B cell (primary cell): ENCODE results near the gene FKBP14. TPM values are rescaled to one million over a fixed set of nuclear protein-coding genes. Genes with fewer than 3 reads are reported as not detected.

ENCODE experiments used
- ATAC-seq: fragments of 200-7000 bp; cut with Tn5 transposase; one replicate; pipeline ENCODE4 v1.10.0; 2021; ENCODE audit warnings: low read depth, mild to moderate bottlenecking, moderate number of reproducible peaks, moderate library complexity
- CTCF ChIA-PET: fragments of 350-600 bp; sonication (Branson Sonifier 250); formaldehyde crosslinking; loops from one replicate; lab custom pipeline; 2021; ENCODE audit warnings: antibody characterized with exemption, inconsistent platforms; lab: Charles Lee
- POLR2A ChIA-PET: fragments of 350-600 bp; sonication (Branson Sonifier 250); formaldehyde crosslinking; loops from one replicate; lab custom pipeline; 2021; ENCODE audit warnings: antibody characterized with exemption; lab: Charles Lee
- DNase-seq: peaks from one replicate; pipeline ENCODE4 v3.0.0; 2013
- H2AFZ ChIP-seq: 2 replicates; pipeline ENCODE4 v1.6.1; 2012; ENCODE audit warnings: mild to moderate bottlenecking, low read depth, low read length; ENCODE audit not compliant: insufficient read depth, poor library complexity, severe bottlenecking
- H3K27ac ChIP-seq, 2 donors: 1 replicate in 1 of 2; 2 replicates in 1 of 2; pipeline ENCODE4 v1.5.1; 2012 to 2013; ENCODE audit warnings: low read length in 2 of 2, mild to moderate bottlenecking in 2 of 2, moderate library complexity in 1 of 2
- H3K27me3 ChIP-seq, 4 experiments: fragments of 200-600 bp in 1 of 4; sonication (generic) in 1 of 4; replicated peaks in 1 of 4; 1 replicate in 2 of 4; 2 replicates in 2 of 4; pipeline versions ENCODE4 v1.6.1 to v1.7.0; 2013 to 2016; ENCODE audit warnings: low read length in 3 of 4, mild to moderate bottlenecking in 2 of 4, mixed read lengths in 1 of 4, moderate library complexity in 1 of 4; ENCODE audit not compliant: insufficient read depth in 4 of 4, control insufficient read depth in 3 of 4; ENCODE audit errors: control extremely low read depth in 1 of 4
- H3K36me3 ChIP-seq, 2 experiments: replicated peaks in 1 of 2; 1 replicate in 1 of 2; 2 replicates in 1 of 2; pipeline versions ENCODE4 v1.6.1 to v1.7.1; 2013; ENCODE audit warnings: low read length in 1 of 2; ENCODE audit not compliant: insufficient read depth in 2 of 2, control insufficient read depth in 1 of 2; ENCODE audit errors: control extremely low read depth in 1 of 2, extremely low read depth in 1 of 2
- H3K4me1 ChIP-seq, 2 donors: fragments of 200-600 bp in 1 of 2; sonication (generic) in 1 of 2; 1 replicate in 1 of 2; 2 replicates in 1 of 2; pipeline versions ENCODE4 v1.5.1 to v1.6.1; 2013 to 2017; ENCODE audit warnings: low read length in 2 of 2; ENCODE audit not compliant: control insufficient read depth in 2 of 2, insufficient read depth in 2 of 2
- H3K4me2 ChIP-seq: replicated peaks from 2 replicates; pipeline ENCODE3; 2012; ENCODE audit warnings: mild to moderate bottlenecking, low read depth, low read length; ENCODE audit not compliant: poor library complexity, severe bottlenecking
- H3K4me3 ChIP-seq, 5 experiments: fragments of 200-600 bp in 1 of 5; sonication (generic) in 1 of 5; 1 replicate in 3 of 5; 2 replicates in 2 of 5; pipeline versions ENCODE4 v1.5.1 to v1.7.0; 2011 to 2016; ENCODE audit warnings: low read length in 4 of 5, mild to moderate bottlenecking in 4 of 5, low read depth in 2 of 5, control low read depth in 1 of 5, moderate library complexity in 1 of 5; ENCODE audit not compliant: insufficient read depth in 1 of 5; ENCODE audit errors: control extremely low read depth in 1 of 5, extremely low read depth in 1 of 5
- H3K79me2 ChIP-seq: fragments of 200-600 bp; sonication (generic); one replicate; pipeline ENCODE4 v1.6.0; 2016; ENCODE audit warnings: low read length; ENCODE audit not compliant: control insufficient read depth, insufficient read depth
- H3K9ac ChIP-seq: fragments of 200-600 bp; sonication (generic); 2 replicates; pipeline ENCODE4 v1.6.1; 2017; ENCODE audit warnings: mild to moderate bottlenecking, low read length, moderate library complexity
- H3K9me3 ChIP-seq, 3 donors: one replicate each; pipeline versions ENCODE4 v1.6.1 to v1.7.1; 2013; ENCODE audit warnings: low read length in 2 of 3; ENCODE audit not compliant: control insufficient read depth in 2 of 3, insufficient read depth in 1 of 3; ENCODE audit errors: control extremely low read depth in 1 of 3
- H4K20me1 ChIP-seq: 2 replicates; pipeline ENCODE4 v1.6.0; 2012; ENCODE audit warnings: mild to moderate bottlenecking, low read length; ENCODE audit not compliant: insufficient read depth, control insufficient read depth, poor library complexity, severe bottlenecking
- H3K27ac Mint-ChIP-seq: one replicate; pipeline ENCODE4 v1.8.0; 2021; ENCODE audit warnings: mixed read lengths
- H3K27me3 Mint-ChIP-seq: one replicate; pipeline ENCODE4 v1.8.0; 2021; ENCODE audit warnings: mixed read lengths
- H3K4me1 Mint-ChIP-seq: one replicate; pipeline ENCODE4 v1.8.0; 2021; ENCODE audit warnings: mixed read lengths
- H3K4me3 Mint-ChIP-seq: one replicate; pipeline ENCODE4 v1.8.0; 2021; ENCODE audit warnings: mixed read lengths
- H3K9me3 Mint-ChIP-seq: one replicate; pipeline ENCODE4 v1.8.0; 2022; ENCODE audit warnings: mixed read lengths; ENCODE audit not compliant: insufficient read depth
- CTCF ChIP-seq: fragments of 200-600 bp; IDR thresholded peaks from one replicate; pipeline ENCODE4 v1.8.0; 2022; ENCODE audit warnings: antibody characterized with exemption, mild to moderate bottlenecking
- EZH2 ChIP-seq: IDR thresholded peaks from 2 replicates; pipeline ENCODE4 v1.6.1; 2012; ENCODE audit warnings: borderline replicate concordance, low read depth, mild to moderate bottlenecking, moderate library complexity, low read length; ENCODE audit not compliant: insufficient read depth, poor library complexity, severe bottlenecking
- WGBS: methylation state at CpG from one replicate; pipeline ENCODE4 v1.1.5; 2013; ENCODE audit warnings: missing lambda C conversion rate; ENCODE audit not compliant: insufficient coverage; 5-methylcytosine and 5-hydroxymethylcytosine counted together
- intact Hi-C: fragments of 100-400 bp; cut with micrococcal nuclease; formaldehyde crosslinking; loops from one replicate; pipeline ENCODE4 v1.10.0; 2022
- polyA plus RNA-seq: library from polyadenylated mRNA; depleted of rRNA; stranded (reverse); fragments of >200 nt; gene quantifications from 2 replicates; pipeline ENCODE4 v1.2.3, GENCODE V29; 2012
- total RNA-seq, 2 donors: library from RNA; stranded (reverse); fragments of 120-200 nt in 1 of 2; gene quantifications; 1 replicate in 1 of 2; 2 replicates in 1 of 2; pipeline versions ENCODE4 v1.2.3 to v1.2.4, GENCODE V29; 2013 to 2022

Gene FKBP14
- total and polyA plus RNA-seq, 2 donors (not counting 1 experiment from before 2014, with no cell fraction given), result 2.8 to 4.2 TPM

GRCh38 chr7:30003098-30003497 is 23.4 kb downstream of the FKBP14 start:
- Mint-ChIP-seq H3K27me3 (no peaks in the 10 kb centered on the region), H3K4me3 (no peak overlapping the region), H3K9me3 (no peaks in the 10 kb centered on the region), H3K27ac (no peak overlapping the region), H3K4me1 (no peaks in the 10 kb centered on the region)
- TF ChIP-seq CTCF (no peak), EZH2 (no peak)
- no peak for DNase-seq
- Histone ChIP-seq H3K27ac (no peak overlapping the region), H3K36me3 (no peaks in the 10 kb centered on the region), H3K4me3 (no peak overlapping the region), H3K9me3 (no peaks in the 10 kb centered on the region), H3K79me2 (no peaks in the 10 kb centered on the region), H2AFZ (no peak overlapping the region), H3K4me1 (no peaks in the 10 kb centered on the region), H3K9ac (no peak overlapping the region), H4K20me1 (no peaks in the 10 kb centered on the region), H3K4me2 (no peak overlapping the region), H3K27me3 (no peaks in the 10 kb centered on the region)
- WGBS, result 96% methylated on average over 5 of the region's 6 CpGs
- CTCF ChIA-PET, result no interaction called here
- no peak for ATAC-seq
- POLR2A ChIA-PET, result interaction anchor here (0.7 kb wide), 1 partner anchor 1594 kb away, joined by 5 read pairs; no protein-coding TSS in a partner anchor
- intact Hi-C loops, result no loop called here

GRCh38 chr7:30001998-30002397 is 24.5 kb downstream of the FKBP14 start:
- no peaks in the 10 kb centered on the region for H4K20me1 ChIP-seq
- H3K4me3 ChIP-seq, result no peak overlapping the region
- DNase-seq (no peak), ATAC-seq (no peak)
- POLR2A ChIA-PET, result no interaction called here
- Mint-ChIP-seq H3K4me1 (no peaks in the 10 kb centered on the region), H3K9me3 (no peaks in the 10 kb centered on the region), H3K27ac (no peak overlapping the region), H3K4me3 (no peak overlapping the region), H3K27me3 (no peaks in the 10 kb centered on the region)
- H3K27ac ChIP-seq, result no peak overlapping the region
- H2AFZ ChIP-seq, result no peak overlapping the region
- no peaks in the 10 kb centered on the region for H3K27me3 ChIP-seq
- no peaks in the 10 kb centered on the region for H3K9me3 ChIP-seq
- intact Hi-C loops, result no loop called here
- H3K79me2 ChIP-seq, result no peaks in the 10 kb centered on the region
- no CpG with 5 or more reads among the region's 2 CpGs for WGBS
- CTCF ChIA-PET, result no interaction called here
- H3K36me3 ChIP-seq, result no peaks in the 10 kb centered on the region
- no peaks in the 10 kb centered on the region for H3K4me1 ChIP-seq
- no peak overlapping the region for H3K4me2 ChIP-seq
- no peak overlapping the region for H3K9ac ChIP-seq
- TF ChIP-seq CTCF (no peak), EZH2 (no peak)
